GM12872 (cell line): ENCODE results near the gene TBC1D14.
A peak's percentile ranks its signal among the peaks of the same experiment; 100 is the strongest.

Experiments used
- TF ChIP-seq, protein P1 (sequence below): IDR thresholded peaks from 3 replicates; pipeline ENCODE4 v1.5.1; 2011; ENCODE audit warnings: low read depth, mild to moderate bottlenecking, low read length, moderate library complexity; ENCODE audit not compliant: insufficient read depth

Gene TBC1D14

DNA sequence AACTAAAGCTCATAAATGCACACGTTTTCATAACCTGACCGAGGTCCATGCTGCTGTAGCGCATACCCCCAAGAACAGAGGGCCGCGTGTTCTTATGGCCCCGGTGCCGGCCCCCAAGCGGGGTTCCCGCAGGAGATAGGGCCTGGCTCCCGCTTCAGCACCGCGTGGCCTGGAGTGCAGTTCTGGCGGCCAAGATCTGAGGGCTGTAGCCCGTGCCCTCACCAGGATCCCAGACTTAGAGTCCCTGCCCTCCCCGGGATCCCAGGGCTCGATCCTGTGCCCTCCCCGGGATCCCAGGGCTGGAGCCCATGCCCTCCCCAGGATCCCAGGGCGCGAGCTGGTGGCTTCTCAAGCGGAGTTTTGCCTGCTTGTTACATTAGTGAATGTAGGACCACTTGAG is 159.3 kb downstream of the TBC1D14 start:
- TF ChIP-seq, protein P1, sequence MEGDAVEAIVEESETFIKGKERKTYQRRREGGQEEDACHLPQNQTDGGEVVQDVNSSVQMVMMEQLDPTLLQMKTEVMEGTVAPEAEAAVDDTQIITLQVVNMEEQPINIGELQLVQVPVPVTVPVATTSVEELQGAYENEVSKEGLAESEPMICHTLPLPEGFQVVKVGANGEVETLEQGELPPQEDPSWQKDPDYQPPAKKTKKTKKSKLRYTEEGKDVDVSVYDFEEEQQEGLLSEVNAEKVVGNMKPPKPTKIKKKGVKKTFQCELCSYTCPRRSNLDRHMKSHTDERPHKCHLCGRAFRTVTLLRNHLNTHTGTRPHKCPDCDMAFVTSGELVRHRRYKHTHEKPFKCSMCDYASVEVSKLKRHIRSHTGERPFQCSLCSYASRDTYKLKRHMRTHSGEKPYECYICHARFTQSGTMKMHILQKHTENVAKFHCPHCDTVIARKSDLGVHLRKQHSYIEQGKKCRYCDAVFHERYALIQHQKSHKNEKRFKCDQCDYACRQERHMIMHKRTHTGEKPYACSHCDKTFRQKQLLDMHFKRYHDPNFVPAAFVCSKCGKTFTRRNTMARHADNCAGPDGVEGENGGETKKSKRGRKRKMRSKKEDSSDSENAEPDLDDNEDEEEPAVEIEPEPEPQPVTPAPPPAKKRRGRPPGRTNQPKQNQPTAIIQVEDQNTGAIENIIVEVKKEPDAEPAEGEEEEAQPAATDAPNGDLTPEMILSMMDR = no peak

DNA sequence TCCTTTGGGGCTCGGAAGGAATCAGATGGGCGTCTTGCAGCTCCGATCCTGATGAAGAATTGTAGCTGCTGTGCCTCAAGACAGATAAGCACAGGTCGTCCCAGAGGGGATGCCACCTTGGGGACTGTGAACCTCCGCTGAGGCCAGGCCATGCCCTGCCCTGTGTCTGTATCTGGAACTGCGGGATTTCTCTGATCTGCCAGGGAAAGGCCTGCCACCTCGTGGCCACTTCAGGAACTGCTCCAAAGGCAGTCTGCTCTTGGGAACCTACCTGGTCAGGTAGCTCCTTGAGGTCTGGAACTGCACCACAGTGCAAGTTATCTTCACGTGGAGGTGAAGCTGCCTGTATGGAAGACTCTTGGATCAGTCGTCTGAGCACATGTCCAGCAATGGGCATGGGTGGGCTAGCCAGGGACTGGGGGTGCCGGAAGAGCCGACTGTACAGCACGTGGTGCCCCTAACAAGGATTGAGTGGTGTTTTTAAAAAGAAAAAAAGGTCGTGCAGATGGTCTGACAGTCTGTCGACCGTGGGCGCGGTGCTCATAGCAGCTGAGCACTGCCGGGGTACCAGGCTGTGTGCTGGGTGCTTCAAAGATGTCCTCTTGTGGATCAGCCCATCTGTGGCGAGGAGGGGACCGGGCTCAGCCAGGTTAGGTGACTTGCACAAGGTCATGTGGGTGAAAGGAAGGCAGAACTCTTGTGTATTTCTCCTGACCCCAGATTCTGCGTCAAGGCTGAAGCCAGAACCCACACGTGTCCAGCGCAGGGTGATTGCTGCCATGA is 161.3 kb downstream of the TBC1D14 start:
- TF ChIP-seq, protein P1 = peak; percentile 99

DNA sequence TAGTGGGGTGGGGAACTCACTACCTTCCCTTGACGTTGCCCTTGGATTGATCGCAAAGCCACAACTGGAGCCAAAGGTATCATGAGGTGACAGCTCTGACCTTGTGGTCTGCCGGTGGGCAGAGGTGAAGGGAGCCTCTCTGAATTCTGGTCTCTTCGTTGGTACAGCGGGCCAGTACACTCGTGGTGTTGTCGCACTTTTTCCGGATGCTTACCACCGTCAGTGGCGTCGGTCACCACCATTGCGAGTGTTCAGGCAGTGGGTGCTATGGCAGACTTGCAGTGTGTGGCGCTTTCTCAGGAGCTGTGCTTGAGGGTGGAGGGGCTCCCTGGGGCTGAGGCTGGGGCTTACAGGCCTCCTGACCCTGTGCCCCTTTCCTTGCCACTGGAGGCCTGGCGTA is 163.4 kb downstream of the TBC1D14 start:
- TF ChIP-seq, protein P1 = no peak

DNA sequence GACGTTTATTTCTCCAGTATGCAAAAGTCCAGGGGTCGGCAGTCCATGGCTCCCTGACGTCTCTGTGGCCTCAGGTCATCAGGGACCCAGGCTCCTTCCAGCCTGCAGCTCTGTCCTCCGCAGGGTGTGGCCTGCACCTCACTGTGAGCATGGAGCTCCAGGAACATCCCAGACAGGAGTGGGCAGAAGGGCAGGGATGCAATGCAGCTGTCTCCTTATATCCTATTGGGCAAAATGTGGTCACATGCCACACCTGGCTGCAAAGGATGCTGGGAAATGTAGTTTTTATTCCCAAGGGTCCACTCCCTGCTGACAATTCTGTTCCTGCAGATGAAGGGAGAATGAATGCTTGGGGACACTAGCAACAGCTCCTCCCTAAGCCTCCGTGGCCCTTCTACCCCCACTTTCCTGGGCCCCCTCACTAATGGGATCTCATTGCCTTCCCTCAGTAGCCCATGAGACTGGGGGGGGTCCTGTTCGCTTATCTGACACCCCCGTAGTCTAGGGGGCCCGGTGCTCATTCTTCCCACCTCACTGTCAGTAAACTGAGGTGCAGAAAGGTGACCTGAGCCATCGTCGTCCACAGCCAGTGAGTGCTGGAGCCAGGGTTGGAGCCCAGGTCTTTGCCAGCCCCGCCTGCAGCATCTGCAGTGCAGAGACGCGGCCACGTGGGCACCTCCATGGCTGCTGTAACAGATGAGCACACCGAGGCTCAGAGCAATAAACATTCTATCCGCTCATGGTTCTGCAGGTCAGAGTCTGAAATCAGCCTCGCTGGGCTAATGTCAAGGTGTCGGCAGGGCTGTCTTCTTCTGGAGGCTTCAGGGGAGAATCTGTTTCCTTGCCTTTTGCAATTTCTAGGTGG is 164.1 kb downstream of the TBC1D14 start:
- TF ChIP-seq, protein P1 = no peak

DNA sequence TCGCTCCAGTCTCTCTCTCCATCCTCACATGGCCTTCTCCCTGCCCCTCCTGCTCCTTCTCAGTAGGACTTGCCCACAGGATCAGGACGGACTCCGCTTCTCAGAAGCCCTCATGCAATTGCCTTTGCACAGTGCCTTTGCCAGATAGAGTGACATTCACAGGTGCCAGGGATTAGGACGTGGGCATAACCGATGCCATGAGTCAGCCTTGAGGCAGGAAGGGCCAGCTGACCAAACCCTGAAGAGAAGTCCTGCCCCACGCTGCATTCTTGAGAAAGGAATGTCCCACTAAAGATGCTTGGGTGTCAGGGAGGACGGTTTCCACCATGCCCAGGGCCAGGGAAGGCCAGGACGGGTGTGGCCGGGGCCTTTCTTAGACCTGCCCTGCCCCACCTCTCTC is 164.8 kb downstream of the TBC1D14 start:
- TF ChIP-seq, protein P1 = no peak

DNA sequence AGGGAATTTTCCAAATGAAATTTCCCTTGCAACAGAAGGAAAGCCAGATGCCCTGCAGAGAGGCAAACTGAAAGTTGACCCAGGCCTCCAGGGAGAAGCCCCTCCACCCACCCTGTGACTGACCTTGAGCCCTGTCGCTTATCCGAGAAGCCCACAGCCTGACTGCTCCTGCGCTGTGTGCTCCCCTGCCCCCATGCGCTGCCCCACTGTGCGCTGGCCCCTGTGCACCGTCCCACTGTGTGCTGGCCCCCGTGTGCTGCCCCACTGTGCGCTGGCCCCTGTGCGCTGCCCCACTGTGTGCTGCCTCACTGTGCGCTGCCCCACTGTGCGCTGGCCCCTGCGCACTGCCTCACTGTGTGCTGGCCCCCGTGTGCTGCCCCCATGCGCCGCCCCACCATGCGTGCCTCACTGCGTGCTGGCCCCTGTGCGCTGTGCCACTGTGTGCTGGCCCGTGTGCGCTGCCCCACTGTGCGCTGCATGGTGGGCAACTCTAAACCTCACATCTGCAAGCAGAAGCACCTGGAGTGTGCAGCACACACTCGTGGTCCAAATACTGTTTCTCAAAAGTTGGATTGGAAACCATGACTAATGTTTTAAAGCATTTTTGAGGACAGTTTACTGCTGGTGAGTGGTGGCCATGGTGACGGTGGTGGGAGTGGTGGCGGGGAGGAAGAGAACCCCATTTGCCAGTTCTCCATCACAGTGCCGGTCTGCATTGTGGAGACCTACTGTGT is 166.5 kb downstream of the TBC1D14 start:
- TF ChIP-seq, protein P1 = no peak

DNA sequence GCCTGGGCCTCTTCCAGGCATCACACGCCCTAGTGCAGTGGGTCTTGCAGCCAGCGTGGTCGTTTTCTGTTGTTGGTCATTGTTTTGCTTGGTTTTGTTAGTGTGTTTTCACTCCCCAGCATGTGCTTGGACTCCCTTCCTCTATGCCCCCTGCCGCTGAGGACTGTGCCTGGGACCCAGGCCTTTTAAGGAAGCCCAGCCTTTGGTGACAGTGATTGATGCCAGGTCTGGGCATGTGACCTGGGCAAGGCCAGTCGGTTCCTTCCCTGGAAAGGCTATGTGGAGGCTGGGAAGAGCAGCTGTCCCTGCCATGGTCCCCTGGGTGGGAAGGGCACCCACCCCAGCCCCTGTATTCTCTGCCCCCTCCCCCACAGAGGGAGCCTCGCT is 167.1 kb downstream of the TBC1D14 start:
- TF ChIP-seq, protein P1 = no peak
